GM23338 (cell line): ENCODE measurements around the gene GALNT15. TPM values are rescaled to one million over a fixed set of nuclear protein-coding genes. Genes with fewer than 3 reads are reported as not detected.

ENCODE experiments used
- ATAC-seq: fragments of 200-7000 bp; cut with Tn5 transposase; 3 replicates; pipeline ENCODE4 v1.9.1; 2020
- DNase-seq: peaks from one replicate; pipeline ENCODE4 v3.0.0-alpha.2; 2015; ENCODE audit warnings: low spot score
- H2AFZ ChIP-seq: fragments of 200-600 bp; sonication (generic); 2 replicates; pipeline ENCODE4 v1.8.0; 2016; ENCODE audit warnings: antibody characterized with exemption, mild to moderate bottlenecking, moderate library complexity
- H3F3A ChIP-seq: fragments of 200-600 bp; sonication (generic); replicated peaks from 2 replicates; pipeline ENCODE4 v1.8.0; 2017; ENCODE audit warnings: antibody characterized with exemption, mixed run types, low read depth
- H3K27ac ChIP-seq: fragments of 200-600 bp; sonication (generic); 2 replicates; pipeline ENCODE4 v1.6.1; 2016; ENCODE audit warnings: low read depth
- H3K27me3 ChIP-seq: fragments of 200-600 bp; sonication (generic); 2 replicates; pipeline ENCODE4 v1.8.0; 2016; ENCODE audit warnings: mild to moderate bottlenecking, mixed run types, moderate library complexity; ENCODE audit not compliant: insufficient read depth
- H3K36me3 ChIP-seq: fragments of 200-600 bp; sonication (generic); 2 replicates; pipeline ENCODE4 v1.8.0; 2016; ENCODE audit warnings: mild to moderate bottlenecking; ENCODE audit not compliant: insufficient read depth
- H3K4me1 ChIP-seq: fragments of 200-600 bp; sonication (generic); 2 replicates; pipeline ENCODE4 v1.8.0; 2016; ENCODE audit warnings: mild to moderate bottlenecking, moderate library complexity; ENCODE audit not compliant: insufficient read depth
- H3K4me2 ChIP-seq: fragments of 200-600 bp; sonication (generic); 2 replicates; pipeline ENCODE4 v1.7.1; 2017; ENCODE audit warnings: mixed run types
- H3K4me3 ChIP-seq: fragments of 200-600 bp; sonication (generic); 2 replicates; pipeline ENCODE4 v1.6.1; 2016; ENCODE audit warnings: mixed run types
- H3K79me2 ChIP-seq: fragments of 200-600 bp; sonication (generic); replicated peaks from 2 replicates; pipeline ENCODE4 v1.8.0; 2017; ENCODE audit warnings: mild to moderate bottlenecking; ENCODE audit not compliant: insufficient read depth
- H3K9me2 ChIP-seq: fragments of 200-600 bp; sonication (generic); 2 replicates; pipeline ENCODE4 v1.8.0; 2017; ENCODE audit not compliant: insufficient read depth
- H4K20me1 ChIP-seq: fragments of 200-600 bp; sonication (generic); replicated peaks from 2 replicates; pipeline ENCODE4 v1.8.0; 2017; ENCODE audit warnings: mild to moderate bottlenecking; ENCODE audit not compliant: insufficient read depth
- H3K27ac Mint-ChIP-seq: 2 replicates; pipeline ENCODE4 v1.8.0; 2020; ENCODE audit warnings: inconsistent platforms, mild to moderate bottlenecking, moderate library complexity, mixed read lengths
- H3K27me3 Mint-ChIP-seq: 3 replicates; pipeline ENCODE4 v1.8.0; 2022; ENCODE audit warnings: low read depth, mild to moderate bottlenecking, moderate library complexity, mixed read lengths, inconsistent platforms; ENCODE audit not compliant: insufficient read depth, poor library complexity
- H3K36me3 Mint-ChIP-seq: 3 replicates; pipeline ENCODE4 v1.8.0; 2021; ENCODE audit warnings: low read depth, mild to moderate bottlenecking, inconsistent platforms, moderate library complexity, mixed read lengths
- H3K4me1 Mint-ChIP-seq: 3 replicates; pipeline ENCODE4 v1.8.0; 2020; ENCODE audit warnings: mild to moderate bottlenecking, inconsistent platforms, mixed read lengths
- H3K4me3 Mint-ChIP-seq: 3 replicates; pipeline ENCODE4 v1.8.0; 2021; ENCODE audit warnings: moderate library complexity, mild to moderate bottlenecking, inconsistent platforms, mixed read lengths
- H3K9me3 Mint-ChIP-seq: 3 replicates; pipeline ENCODE4 v1.8.0; 2020; ENCODE audit warnings: moderate library complexity, mild to moderate bottlenecking, inconsistent platforms, mixed read lengths
- CREB1 ChIP-seq: fragments of 250-450 bp; sonication (Bioruptor Pico); IDR thresholded peaks from 2 replicates; pipeline ENCODE4 v1.5.0; 2020; ENCODE audit warnings: low read depth, mild to moderate bottlenecking, moderate library complexity
- ETS1 ChIP-seq: IDR thresholded peaks from 2 replicates; pipeline ENCODE4 v1.6.1; 2016; ENCODE audit warnings: antibody characterized with exemption
- EZH2 ChIP-seq: fragments of 200-600 bp; sonication (generic); IDR thresholded peaks from one replicate; pipeline ENCODE4 v1.8.0; 2017; ENCODE audit warnings: antibody characterized with exemption, mild to moderate bottlenecking, low read depth; ENCODE audit not compliant: unreplicated experiment
- EZH2phosphoT487 ChIP-seq: fragments of 200-600 bp; sonication (generic); IDR thresholded peaks from one replicate; pipeline ENCODE4 v1.8.1; 2018; ENCODE audit warnings: antibody characterized with exemption; ENCODE audit not compliant: unreplicated experiment
- JUNB ChIP-seq: IDR thresholded peaks from one replicate; pipeline ENCODE4 v1.6.1; 2016; ENCODE audit warnings: antibody characterized with exemption; ENCODE audit not compliant: unreplicated experiment
- POLR2AphosphoS5 ChIP-seq: IDR thresholded peaks from 2 replicates; pipeline ENCODE4 v1.6.1; 2016; ENCODE audit warnings: antibody characterized with exemption, low read depth
- STAT1 ChIP-seq: IDR thresholded peaks from one replicate; pipeline ENCODE4 v1.6.1; 2016; ENCODE audit warnings: antibody characterized with exemption; ENCODE audit not compliant: unreplicated experiment
- ZNF331 ChIP-seq: fragments of 250-450 bp; sonication (Bioruptor Pico); IDR thresholded peaks from 2 replicates; pipeline ENCODE4 v1.5.0; 2020; ENCODE audit warnings: low read depth, mild to moderate bottlenecking, moderate library complexity
- ZNF462 ChIP-seq: fragments of 250-450 bp; sonication (Bioruptor Pico); IDR thresholded peaks from 2 replicates; pipeline ENCODE4 v1.5.0; 2020; ENCODE audit warnings: mild to moderate bottlenecking, moderate library complexity
- polyA plus RNA-seq: library from polyadenylated mRNA; unstranded; fragments of >200 nt; fragmentation: Nextera tagmentation; extraction: Ambion mirVana; gene quantifications from 2 replicates; pipeline ENCODE4 v1.2.1, GENCODE V29; 2016
- total RNA-seq: library from RNA; depleted of rRNA; stranded (reverse); fragments of >200 nt; shearing (Covaris generic); gene quantifications from 2 replicates; pipeline ENCODE4 v1.2.3, GENCODE V29; 2014
- TF ChIP-seq, protein P1 (sequence below): IDR thresholded peaks from one replicate; pipeline ENCODE4 v1.6.1; 2018; ENCODE audit warnings: antibody characterized with exemption; ENCODE audit not compliant: unreplicated experiment

The GALNT15 gene
- total and polyA plus RNA-seq, 2 experiments from 2014 or later: 0.06 to 0.35 TPM

DNA sequence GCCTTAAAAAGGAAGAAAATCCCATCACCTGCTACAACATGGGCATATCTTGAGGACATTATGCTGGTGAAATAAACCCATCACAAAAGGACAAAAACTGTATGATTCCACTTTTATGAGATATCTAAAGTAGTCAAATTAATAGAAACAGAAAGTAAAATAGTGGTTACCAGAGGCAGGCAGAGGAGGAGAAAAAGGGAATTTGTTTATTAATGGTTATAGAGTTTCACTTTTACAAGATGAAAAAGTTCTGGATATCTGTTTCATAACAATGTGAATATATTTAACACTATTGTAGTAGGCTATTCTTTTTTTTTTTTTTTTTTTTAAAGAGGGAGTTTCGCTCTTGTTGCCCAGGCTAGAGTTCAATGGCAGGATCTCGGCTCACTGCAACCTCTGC lies 49.8 kb downstream of the GALNT15 start (continued):
- no peak for TF ChIP-seq EZH2phosphoT487
- no peak for TF ChIP-seq EZH2
- TF ChIP-seq JUNB: no peak
- no peak for TF ChIP-seq CREB1 (CRISPR knock-in tag)

- Histone ChIP-seq H3K36me3 (no peaks in the 10 kb centered on the region), H3K27me3 (no peaks in the 10 kb centered on the region), H3F3A (no peaks in the 10 kb centered on the region), H3K27ac (no peak overlapping the region), H3K4me2 (no peak overlapping the region), H4K20me1 (no peaks in the 10 kb centered on the region), H3K4me1 (no peaks in the 10 kb centered on the region), H3K9me2 (no peaks in the 10 kb centered on the region), H2AFZ (no peak overlapping the region), H3K4me3 (no peak overlapping the region), H3K79me2 (no peaks in the 10 kb centered on the region)
- Mint-ChIP-seq H3K9me3 (no peaks in the 10 kb centered on the region; the same call in 2 of the 3 replicates), H3K36me3 (no peaks in the 10 kb centered on the region), H3K27me3 (peaks cover 2% of the 10 kb centered on the region), H3K4me3 (no peak overlapping the region), H3K27ac (no peak overlapping the region), H3K4me1 (no peaks in the 10 kb centered on the region; the same call in 2 of the 3 replicates)
- no peak for DNase-seq
- ATAC-seq: no peak
- TF ChIP-seq JUNB (no peak), CREB1 (CRISPR knock-in tag) (no peak), ETS1 (no peak), EZH2phosphoT487 (no peak), ZNF462 (CRISPR knock-in tag) (no peak), ZNF331 (CRISPR knock-in tag) (no peak), POLR2AphosphoS5 (no peak), STAT1 (no peak)
- TF ChIP-seq, protein P1, sequence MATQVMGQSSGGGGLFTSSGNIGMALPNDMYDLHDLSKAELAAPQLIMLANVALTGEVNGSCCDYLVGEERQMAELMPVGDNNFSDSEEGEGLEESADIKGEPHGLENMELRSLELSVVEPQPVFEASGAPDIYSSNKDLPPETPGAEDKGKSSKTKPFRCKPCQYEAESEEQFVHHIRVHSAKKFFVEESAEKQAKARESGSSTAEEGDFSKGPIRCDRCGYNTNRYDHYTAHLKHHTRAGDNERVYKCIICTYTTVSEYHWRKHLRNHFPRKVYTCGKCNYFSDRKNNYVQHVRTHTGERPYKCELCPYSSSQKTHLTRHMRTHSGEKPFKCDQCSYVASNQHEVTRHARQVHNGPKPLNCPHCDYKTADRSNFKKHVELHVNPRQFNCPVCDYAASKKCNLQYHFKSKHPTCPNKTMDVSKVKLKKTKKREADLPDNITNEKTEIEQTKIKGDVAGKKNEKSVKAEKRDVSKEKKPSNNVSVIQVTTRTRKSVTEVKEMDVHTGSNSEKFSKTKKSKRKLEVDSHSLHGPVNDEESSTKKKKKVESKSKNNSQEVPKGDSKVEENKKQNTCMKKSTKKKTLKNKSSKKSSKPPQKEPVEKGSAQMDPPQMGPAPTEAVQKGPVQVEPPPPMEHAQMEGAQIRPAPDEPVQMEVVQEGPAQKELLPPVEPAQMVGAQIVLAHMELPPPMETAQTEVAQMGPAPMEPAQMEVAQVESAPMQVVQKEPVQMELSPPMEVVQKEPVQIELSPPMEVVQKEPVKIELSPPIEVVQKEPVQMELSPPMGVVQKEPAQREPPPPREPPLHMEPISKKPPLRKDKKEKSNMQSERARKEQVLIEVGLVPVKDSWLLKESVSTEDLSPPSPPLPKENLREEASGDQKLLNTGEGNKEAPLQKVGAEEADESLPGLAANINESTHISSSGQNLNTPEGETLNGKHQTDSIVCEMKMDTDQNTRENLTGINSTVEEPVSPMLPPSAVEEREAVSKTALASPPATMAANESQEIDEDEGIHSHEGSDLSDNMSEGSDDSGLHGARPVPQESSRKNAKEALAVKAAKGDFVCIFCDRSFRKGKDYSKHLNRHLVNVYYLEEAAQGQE: no peak
These were observed 53.1 kb downstream of the GALNT15 start for GRCh38 chr3:16227566-16227965.
